ENCODE results near the gene RRP1. TPM values are rescaled to one million over a fixed set of nuclear protein-coding genes. Genes with fewer than 3 reads are reported as not detected.

RRP1 gene
- polyA plus RNA-seq, 1 of the 3 experiments (the other 2 are of a cell fraction): 22.7 TPM

DNA sequence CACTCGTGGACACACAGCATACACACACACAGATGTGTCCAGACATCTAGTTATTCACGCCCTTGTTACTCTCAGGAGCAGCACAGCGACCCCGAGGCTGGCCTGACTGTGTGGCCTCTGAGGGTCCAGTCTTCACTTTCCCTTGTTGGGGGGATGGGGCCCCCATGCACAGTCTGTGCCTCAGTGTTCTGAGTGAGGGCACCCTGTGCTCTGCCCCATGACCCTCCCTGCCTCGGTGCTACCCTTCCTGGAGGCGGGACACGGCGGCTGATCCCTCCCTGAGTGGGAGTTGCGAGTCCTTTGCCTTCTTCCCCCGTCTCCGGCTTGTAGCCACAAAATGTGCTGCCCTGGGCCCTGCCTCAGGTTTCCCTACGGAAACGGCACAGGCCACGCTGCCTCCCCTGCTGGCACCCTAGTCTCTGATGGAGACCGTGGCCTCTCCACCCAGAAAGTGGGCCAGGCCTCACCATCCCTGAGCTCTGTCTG, 21.8 kb upstream of the RRP1 start:
- Histone ChIP-seq H3K27me3 (ENCODE audit: insufficient read depth) (no peaks in the 10 kb centered on the region), H3K4me1 (ENCODE audit: control insufficient read depth in 1 of 2, insufficient read depth in 2 of 2, low read depth in 1 of 2, low read length in 1 of 2) (peaks cover 0 to 5% of the 10 kb centered on the region in 2 experiments; a peak in 2 of 4 replicates), H3K36me3 (replicated peaks in 1 of 2; ENCODE audit: control insufficient read depth in 1 of 2, insufficient read depth in 2 of 2, low read length in 1 of 2) (no peaks in the 10 kb centered on the region), H3K9ac (no peak overlapping the region), H3K4me2 (no peak overlapping the region), H3F3A (replicated peaks; ENCODE audit: insufficient read depth) (peaks cover 8% of the 10 kb centered on the region), H3K27ac (ENCODE audit: low read depth in 2 of 2, low read length in 1 of 2) (no peak overlapping the region), H2AFZ (ENCODE audit: low read depth) (no peak overlapping the region), H4K20me1 (ENCODE audit: insufficient read depth) (no peaks in the 10 kb centered on the region), H3K79me2 (ENCODE audit: insufficient read depth) (no peaks in the 10 kb centered on the region), H3K9me3 (no peaks in the 10 kb centered on the region), H3K9me2 (no peaks in the 10 kb centered on the region), H3K4me3 (ENCODE audit: low read depth in 2 of 2, low read length in 1 of 2) (no peak overlapping the region)
- WGBS (ENCODE audit: low lambda C conversion rate): 95% methylated on average over 9 of the region's 15 CpGs
- ChIA-PET CTCF (interaction anchor here (1.4 kb wide), 1 partner anchor 208 kb away, joined by 3 read pairs; no protein-coding TSS in a partner anchor), POLR2A (no interaction called here)
- TF ChIP-seq YY1 (IDR thresholded peaks at IDR 0.05; ENCODE audit: low read depth) (no peak), NFIC (IDR thresholded peaks at IDR 0.05; ENCODE audit: borderline replicate concordance) (no peak), MEF2A (IDR thresholded peaks at IDR 0.05; ENCODE audit: borderline replicate concordance, low read depth) (no peak), GATA2 (CRISPR knock-in tag; IDR thresholded peaks at IDR 0.05) (no peak), TEAD4 (IDR thresholded peaks at IDR 0.05; ENCODE audit: borderline replicate concordance, insufficient read depth) (no peak), RAD21 (IDR thresholded peaks at IDR 0.05; ENCODE audit: low read length) (no peak), MXI1 (IDR thresholded peaks at IDR 0.05; ENCODE audit: low read depth, low read length) (no peak), TCF12 (IDR thresholded peaks at IDR 0.05) (no peak), CHD2 (IDR thresholded peaks at IDR 0.05; ENCODE audit: low read length, partially characterized antibody) (no peak)
- TF ChIP-seq, protein P1, sequence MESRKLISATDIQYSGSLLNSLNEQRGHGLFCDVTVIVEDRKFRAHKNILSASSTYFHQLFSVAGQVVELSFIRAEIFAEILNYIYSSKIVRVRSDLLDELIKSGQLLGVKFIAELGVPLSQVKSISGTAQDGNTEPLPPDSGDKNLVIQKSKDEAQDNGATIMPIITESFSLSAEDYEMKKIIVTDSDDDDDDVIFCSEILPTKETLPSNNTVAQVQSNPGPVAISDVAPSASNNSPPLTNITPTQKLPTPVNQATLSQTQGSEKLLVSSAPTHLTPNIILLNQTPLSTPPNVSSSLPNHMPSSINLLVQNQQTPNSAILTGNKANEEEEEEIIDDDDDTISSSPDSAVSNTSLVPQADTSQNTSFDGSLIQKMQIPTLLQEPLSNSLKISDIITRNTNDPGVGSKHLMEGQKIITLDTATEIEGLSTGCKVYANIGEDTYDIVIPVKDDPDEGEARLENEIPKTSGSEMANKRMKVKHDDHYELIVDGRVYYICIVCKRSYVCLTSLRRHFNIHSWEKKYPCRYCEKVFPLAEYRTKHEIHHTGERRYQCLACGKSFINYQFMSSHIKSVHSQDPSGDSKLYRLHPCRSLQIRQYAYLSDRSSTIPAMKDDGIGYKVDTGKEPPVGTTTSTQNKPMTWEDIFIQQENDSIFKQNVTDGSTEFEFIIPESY (IDR thresholded peaks at IDR 0.05; ENCODE audit: borderline replicate concordance, low read depth): no peak
- TF ChIP-seq, protein P2, sequence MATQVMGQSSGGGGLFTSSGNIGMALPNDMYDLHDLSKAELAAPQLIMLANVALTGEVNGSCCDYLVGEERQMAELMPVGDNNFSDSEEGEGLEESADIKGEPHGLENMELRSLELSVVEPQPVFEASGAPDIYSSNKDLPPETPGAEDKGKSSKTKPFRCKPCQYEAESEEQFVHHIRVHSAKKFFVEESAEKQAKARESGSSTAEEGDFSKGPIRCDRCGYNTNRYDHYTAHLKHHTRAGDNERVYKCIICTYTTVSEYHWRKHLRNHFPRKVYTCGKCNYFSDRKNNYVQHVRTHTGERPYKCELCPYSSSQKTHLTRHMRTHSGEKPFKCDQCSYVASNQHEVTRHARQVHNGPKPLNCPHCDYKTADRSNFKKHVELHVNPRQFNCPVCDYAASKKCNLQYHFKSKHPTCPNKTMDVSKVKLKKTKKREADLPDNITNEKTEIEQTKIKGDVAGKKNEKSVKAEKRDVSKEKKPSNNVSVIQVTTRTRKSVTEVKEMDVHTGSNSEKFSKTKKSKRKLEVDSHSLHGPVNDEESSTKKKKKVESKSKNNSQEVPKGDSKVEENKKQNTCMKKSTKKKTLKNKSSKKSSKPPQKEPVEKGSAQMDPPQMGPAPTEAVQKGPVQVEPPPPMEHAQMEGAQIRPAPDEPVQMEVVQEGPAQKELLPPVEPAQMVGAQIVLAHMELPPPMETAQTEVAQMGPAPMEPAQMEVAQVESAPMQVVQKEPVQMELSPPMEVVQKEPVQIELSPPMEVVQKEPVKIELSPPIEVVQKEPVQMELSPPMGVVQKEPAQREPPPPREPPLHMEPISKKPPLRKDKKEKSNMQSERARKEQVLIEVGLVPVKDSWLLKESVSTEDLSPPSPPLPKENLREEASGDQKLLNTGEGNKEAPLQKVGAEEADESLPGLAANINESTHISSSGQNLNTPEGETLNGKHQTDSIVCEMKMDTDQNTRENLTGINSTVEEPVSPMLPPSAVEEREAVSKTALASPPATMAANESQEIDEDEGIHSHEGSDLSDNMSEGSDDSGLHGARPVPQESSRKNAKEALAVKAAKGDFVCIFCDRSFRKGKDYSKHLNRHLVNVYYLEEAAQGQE (IDR thresholded peaks at IDR 0.05; ENCODE audit: low read depth, low read length): no peak
- TF ChIP-seq, protein P3, sequence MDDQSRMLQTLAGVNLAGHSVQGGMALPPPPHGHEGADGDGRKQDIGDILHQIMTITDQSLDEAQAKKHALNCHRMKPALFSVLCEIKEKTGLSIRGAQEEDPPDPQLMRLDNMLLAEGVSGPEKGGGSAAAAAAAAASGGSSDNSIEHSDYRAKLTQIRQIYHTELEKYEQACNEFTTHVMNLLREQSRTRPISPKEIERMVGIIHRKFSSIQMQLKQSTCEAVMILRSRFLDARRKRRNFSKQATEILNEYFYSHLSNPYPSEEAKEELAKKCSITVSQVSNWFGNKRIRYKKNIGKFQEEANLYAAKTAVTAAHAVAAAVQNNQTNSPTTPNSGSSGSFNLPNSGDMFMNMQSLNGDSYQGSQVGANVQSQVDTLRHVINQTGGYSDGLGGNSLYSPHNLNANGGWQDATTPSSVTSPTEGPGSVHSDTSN (IDR thresholded peaks at IDR 0.05): no peak
- TF ChIP-seq, protein P4, sequence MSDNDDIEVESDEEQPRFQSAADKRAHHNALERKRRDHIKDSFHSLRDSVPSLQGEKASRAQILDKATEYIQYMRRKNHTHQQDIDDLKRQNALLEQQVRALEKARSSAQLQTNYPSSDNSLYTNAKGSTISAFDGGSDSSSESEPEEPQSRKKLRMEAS (IDR thresholded peaks at IDR 0.05; ENCODE audit: low read depth): no peak
- DNase-seq: no peak
